H9 (cell line): ENCODE data around the gene SETD3. TPM values are rescaled to one million over a fixed set of nuclear protein-coding genes. Genes with fewer than 3 reads are reported as not detected.

Experiments used
- DNase-seq: peaks from one replicate; pipeline ENCODE4 v3.0.0-alpha.2; 2017
- H2AFZ ChIP-seq: one replicate; pipeline ENCODE4 v1.6.1; 2013; ENCODE audit warnings: mild to moderate bottlenecking, low read length, control low read depth, moderate library complexity
- H2AK5ac ChIP-seq: 2 replicates; pipeline ENCODE4 v1.6.1; 2013; ENCODE audit warnings: low read length, control low read depth, mixed read lengths; ENCODE audit not compliant: insufficient read length
- H2BK120ac ChIP-seq: one replicate; pipeline ENCODE4 v1.6.1; 2013; ENCODE audit warnings: low read depth, mild to moderate bottlenecking, low read length, control low read depth, inconsistent platforms; ENCODE audit not compliant: poor library complexity, severe bottlenecking
- H2BK12ac ChIP-seq: 2 replicates; pipeline ENCODE4 v1.6.1; 2013; ENCODE audit warnings: low read length, control low read depth, mixed read lengths, low read depth; ENCODE audit not compliant: insufficient read length
- H2BK15ac ChIP-seq: 2 replicates; pipeline ENCODE4 v1.6.1; 2013; ENCODE audit warnings: low read depth, low read length, control low read depth
- H2BK20ac ChIP-seq: one replicate; pipeline ENCODE4 v1.6.1; 2013; ENCODE audit warnings: low read depth, mild to moderate bottlenecking, low read length, control low read depth, inconsistent platforms; ENCODE audit not compliant: poor library complexity, severe bottlenecking
- H2BK5ac ChIP-seq: 2 replicates; pipeline ENCODE4 v1.6.1; 2013; ENCODE audit warnings: low read length, control low read depth, mixed read lengths; ENCODE audit not compliant: insufficient read length
- H3K14ac ChIP-seq: 2 replicates; pipeline ENCODE4 v1.6.1; 2013; ENCODE audit warnings: low read length, control low read depth; ENCODE audit not compliant: insufficient read depth
- H3K18ac ChIP-seq: 2 replicates; pipeline ENCODE4 v1.6.1; 2013; ENCODE audit warnings: low read depth, mild to moderate bottlenecking, mixed read lengths, low read length, control low read depth; ENCODE audit not compliant: insufficient read length
- H3K23ac ChIP-seq: 2 replicates; pipeline ENCODE4 v1.6.1; 2013; ENCODE audit warnings: low read length, control low read depth, mixed read lengths, low read depth; ENCODE audit not compliant: insufficient read length
- H3K23me2 ChIP-seq: 2 replicates; pipeline ENCODE4 v1.6.1; 2013; ENCODE audit warnings: low read depth, mild to moderate bottlenecking, mixed read lengths, low read length, control low read depth; ENCODE audit not compliant: insufficient read length, poor library complexity, severe bottlenecking
- H3K27ac ChIP-seq: 2 replicates; pipeline ENCODE4 v1.5.1; 2013; ENCODE audit warnings: low read length, control low read depth, mixed read lengths, low read depth; ENCODE audit not compliant: insufficient read length
- H3K27me3 ChIP-seq: 2 replicates; pipeline ENCODE4 v1.6.1; 2013; ENCODE audit warnings: low read length, control low read depth, inconsistent platforms; ENCODE audit not compliant: insufficient read depth
- H3K4ac ChIP-seq: 2 replicates; pipeline ENCODE4 v1.6.1; 2013; ENCODE audit warnings: low read depth, mild to moderate bottlenecking, control low read depth, inconsistent platforms, low read length, moderate library complexity
- H3K4me1 ChIP-seq: 2 replicates; pipeline ENCODE4 v1.6.1; 2013; ENCODE audit warnings: low read length, control low read depth, inconsistent platforms; ENCODE audit not compliant: insufficient read depth
- H3K4me2 ChIP-seq: 2 replicates; pipeline ENCODE4 v1.6.1; 2013; ENCODE audit warnings: low read length, control low read depth, mixed read lengths; ENCODE audit not compliant: insufficient read length, insufficient read depth
- H3K56ac ChIP-seq: 2 replicates; pipeline ENCODE4 v1.6.1; 2013; ENCODE audit warnings: low read depth, mild to moderate bottlenecking, mixed read lengths, low read length, control low read depth; ENCODE audit not compliant: insufficient read length
- H3K79me1 ChIP-seq: 2 replicates; pipeline ENCODE4 v1.6.1; 2013; ENCODE audit warnings: low read depth, mild to moderate bottlenecking, moderate library complexity, low read length, control low read depth, inconsistent platforms; ENCODE audit not compliant: insufficient read depth, poor library complexity, severe bottlenecking
- H3K79me2 ChIP-seq: 2 replicates; pipeline ENCODE4 v1.6.1; 2013; ENCODE audit warnings: low read length, control low read depth, inconsistent platforms; ENCODE audit not compliant: insufficient read depth
- H3K9ac ChIP-seq: 2 replicates; pipeline ENCODE4 v1.6.1; 2013; ENCODE audit warnings: low read length, control low read depth, mixed read lengths; ENCODE audit not compliant: insufficient read length; ENCODE audit errors: extremely low read depth
- H3K9me3 ChIP-seq: one replicate; pipeline ENCODE4 v1.6.1; 2013; ENCODE audit warnings: low read depth, low read length, inconsistent platforms; ENCODE audit not compliant: control insufficient read depth
- H3T11ph ChIP-seq: one replicate; pipeline ENCODE4 v1.6.1; 2013; ENCODE audit warnings: mild to moderate bottlenecking, low read length, control low read depth, inconsistent platforms
- H4K20me1 ChIP-seq: one replicate; pipeline ENCODE4 v1.6.1; 2013; ENCODE audit not compliant: control insufficient read depth, insufficient read length, insufficient read depth
- H4K5ac ChIP-seq: 2 replicates; pipeline ENCODE4 v1.6.1; 2013; ENCODE audit warnings: low read depth, mild to moderate bottlenecking, mixed read lengths, low read length, control low read depth; ENCODE audit not compliant: insufficient read length
- H4K8ac ChIP-seq: replicated peaks from 2 replicates; pipeline ENCODE4 v1.6.1; 2013; ENCODE audit warnings: low read length, control low read depth, mixed read lengths, low read depth; ENCODE audit not compliant: insufficient read length
- H4K91ac ChIP-seq: 2 replicates; pipeline ENCODE4 v1.6.1; 2013; ENCODE audit warnings: low read depth, mild to moderate bottlenecking, moderate library complexity, mixed read lengths, low read length, control low read depth; ENCODE audit not compliant: insufficient read length
- H3K27ac Mint-ChIP-seq, 3 experiments: 2 replicates in 2 of 3; 3 replicates in 1 of 3; pipeline ENCODE4 v1.8.0; 2020 to 2021; ENCODE audit warnings: mixed read lengths in 3 of 3, mild to moderate bottlenecking in 1 of 3, moderate library complexity in 1 of 3
- H3K27me3 Mint-ChIP-seq: 2 replicates; pipeline ENCODE4 v1.8.0; 2021; ENCODE audit warnings: low read depth, mild to moderate bottlenecking, moderate library complexity, mixed read lengths
- H3K36me3 Mint-ChIP-seq, 3 experiments: 2 replicates in 2 of 3; 3 replicates in 1 of 3; pipeline ENCODE4 v1.8.0; 2020 to 2021; ENCODE audit warnings: low read depth in 3 of 3, mixed read lengths in 3 of 3; ENCODE audit not compliant: insufficient read depth in 1 of 3
- H3K4me1 Mint-ChIP-seq, 2 experiments: 2 replicates each; pipeline ENCODE4 v1.8.0; 2020; ENCODE audit warnings: mixed read lengths in 2 of 2
- H3K4me3 Mint-ChIP-seq, 2 experiments: 2 replicates in 1 of 2; 3 replicates in 1 of 2; pipeline ENCODE4 v1.8.0; 2020 to 2021; ENCODE audit warnings: mild to moderate bottlenecking in 2 of 2, mixed read lengths in 2 of 2, moderate library complexity in 1 of 2
- H3K9me3 Mint-ChIP-seq, 2 experiments: 2 replicates in 1 of 2; 3 replicates in 1 of 2; pipeline ENCODE4 v1.8.0; 2020; ENCODE audit warnings: mild to moderate bottlenecking in 2 of 2, mixed read lengths in 2 of 2, moderate library complexity in 1 of 2
- CTCF ChIP-seq: fragments of 200-600 bp; sonication (generic); conservative IDR thresholded peaks from 3 replicates; pipeline ENCODE4 v1.8.0; 2021; ENCODE audit warnings: antibody characterized with exemption, mild to moderate bottlenecking
- WGBS: extraction: QIAGEN DNeasy Blood & Tissue Kit; methylation state at CpG from one replicate; pipeline ENCODE4 v1.1.7; 2013; ENCODE audit warnings: missing lambda C conversion rate, low lambda C conversion rate, mixed read lengths; ENCODE audit not compliant: insufficient read length; ENCODE audit errors: extremely low coverage; 5-methylcytosine and 5-hydroxymethylcytosine counted together
- total RNA-seq: library from RNA; stranded (reverse); gene quantifications from 2 replicates; pipeline ENCODE4 v1.2.1, GENCODE V29; 2021

SETD3 gene
- total RNA-seq, 1 experiment from 2014 or later, result 56.7 TPM

- no peaks in the 10 kb centered on the region for H3K9me3 Mint-ChIP-seq
- Histone ChIP-seq H3K4ac (no peak overlapping the region), H2BK15ac (no peak overlapping the region), H3K79me2 (no peaks in the 10 kb centered on the region), H3K9ac (no peak overlapping the region), H3K27ac (peak overlapping the region; percentile 43), H4K20me1 (no peaks in the 10 kb centered on the region), H3K27me3 (no peaks in the 10 kb centered on the region), H3K14ac (no peak overlapping the region), H2AFZ (no peak overlapping the region), H3K18ac (no peak overlapping the region), H4K5ac (no peak overlapping the region), H3K56ac (no peak overlapping the region), H4K8ac (no peak overlapping the region), H3K9me3 (no peaks in the 10 kb centered on the region), H3K4me1 (peaks cover 6% of the 10 kb centered on the region; the same call in 1 of the 2 replicates), H3K23ac (no peak overlapping the region), H3K79me1 (no peaks in the 10 kb centered on the region), H3T11ph (no peak overlapping the region), H2BK5ac (no peak overlapping the region), H2AK5ac (no peak overlapping the region), H4K91ac (no peak overlapping the region), H2BK120ac (no peak overlapping the region), H3K4me2 (no peak overlapping the region), H2BK20ac (no peak overlapping the region), H2BK12ac (no peak overlapping the region), H3K23me2 (no peaks in the 10 kb centered on the region)
- DNase-seq, result no peak
- TF ChIP-seq CTCF, result no peak
- WGBS, result no CpG with 5 or more reads among the region's 4 CpGs
- peak overlapping the region in 1 of 3 experiments; percentile 95; a peak in 2 of 7 replicates for H3K27ac Mint-ChIP-seq
- H3K4me1 Mint-ChIP-seq, result peaks cover 7 to 19% of the 10 kb centered on the region in 2 experiments
- no peak overlapping the region for H3K4me3 Mint-ChIP-seq
- no peaks in the 10 kb centered on the region for H3K27me3 Mint-ChIP-seq
- H3K36me3 Mint-ChIP-seq, result peaks cover 23 to 90% (median 85%) of the 10 kb centered on the region in 3 experiments; a peak in 6 of 7 replicates
Measured at GRCh38 chr14:99503848-99504453, 23.3 kb upstream of the SETD3 start.
